IPS DF 4.7 (cell line): ENCODE data around the gene ZNF791.
"Not testable (repeated sequence)": the region's sequence is repeated elsewhere in the genome, so short reads cannot be mapped to it uniquely, and the experiment has no call there.

Experiments
- DNase-seq: peaks from one replicate; pipeline ENCODE4 v3.0.0-alpha.2; 2013; ENCODE audit warnings: low spot score; ENCODE audit errors: extremely low read depth

ZNF791 gene

GRCh38 chr19:12629215-12629614 is 18.5 kb downstream of the ZNF791 start:
- no peak for DNase-seq

GRCh38 chr19:12636631-12637030 is 25.9 kb downstream of the ZNF791 start:
- DNase-seq = no peak

GRCh38 chr19:12638611-12639182 is 28.0 kb downstream of the ZNF791 start:
- DNase-seq = no peak

- no peak for DNase-seq
Observed at GRCh38 chr19:12639901-12640613, 29.3 kb downstream of the ZNF791 start.

GRCh38 chr19:12641456-12641855 is 30.7 kb downstream of the ZNF791 start:
- no peak for DNase-seq

- no peak for DNase-seq
Observed at GRCh38 chr19:12642506-12642905, 31.8 kb downstream of the ZNF791 start.

GRCh38 chr19:12643716-12644115 is 33.0 kb downstream of the ZNF791 start:
- not testable (repeated sequence) for DNase-seq

GRCh38 chr19:12646551-12646950 is 35.8 kb downstream of the ZNF791 start:
- DNase-seq = no peak

GRCh38 chr19:12647047-12647446 is 36.3 kb downstream of the ZNF791 start:
- no peak for DNase-seq

- no peak for DNase-seq
Observed at GRCh38 chr19:12647490-12648071, 36.9 kb downstream of the ZNF791 start.

GRCh38 chr19:12648088-12648487 is 37.4 kb downstream of the ZNF791 start:
- DNase-seq = no peak

GRCh38 chr19:12649941-12650340 is 39.2 kb downstream of the ZNF791 start:
- DNase-seq = no peak

- DNase-seq = no peak
Observed at GRCh38 chr19:12652219-12652618, 41.5 kb downstream of the ZNF791 start.

- no peak for DNase-seq
Observed at GRCh38 chr19:12655546-12655945, 44.8 kb downstream of the ZNF791 start.

- no peak for DNase-seq
Observed at GRCh38 chr19:12656899-12657571, 46.3 kb downstream of the ZNF791 start.

GRCh38 chr19:12657966-12658365 is 47.2 kb downstream of the ZNF791 start:
- DNase-seq = no peak

- DNase-seq = no peak
Observed at GRCh38 chr19:12660980-12661379, 50.3 kb downstream of the ZNF791 start.

GRCh38 chr19:12664406-12665280 is 53.9 kb downstream of the ZNF791 start:
- DNase-seq = peak; percentile 83

- DNase-seq = no peak
Observed at GRCh38 chr19:12665281-12665573, 54.5 kb downstream of the ZNF791 start.

- no peak for DNase-seq
Observed at GRCh38 chr19:12665671-12666264, 55.0 kb downstream of the ZNF791 start.
